K562 (cell line): ENCODE data around the gene DCAF16. TPM values are rescaled to one million over a fixed set of nuclear protein-coding genes. Genes with fewer than 3 reads are reported as not detected.

Experiments
- ARNT ChIP-seq, 2 experiments: fragments of 450-650 bp; IDR thresholded peaks; 2 replicates each; pipeline ENCODE4 v1.6.1; 2016; ENCODE audit warnings: mild to moderate bottlenecking in 1 of 2
- BCLAF1 ChIP-seq, 2 experiments: fragments of 450-650 bp in 1 of 2; IDR thresholded peaks; 2 replicates each; pipeline ENCODE4 v1.6.1; 2011 to 2017; ENCODE audit warnings: low read depth in 2 of 2, antibody characterized with exemption in 1 of 2, borderline replicate concordance in 1 of 2, low read length in 1 of 2, mild to moderate bottlenecking in 1 of 2, mixed read lengths in 1 of 2; ENCODE audit not compliant: control insufficient read depth in 1 of 2
- CGGBP1 ChIP-seq: fragments of 250-450 bp; sonication (Bioruptor Pico); IDR thresholded peaks from 2 replicates; pipeline ENCODE4 v1.9.0; 2021; ENCODE audit warnings: mild to moderate bottlenecking
- GABPB1 ChIP-seq: sonication (generic); formaldehyde crosslinking; IDR thresholded peaks from 2 replicates; pipeline ENCODE4 v1.8.0; 2022; ENCODE audit warnings: mild to moderate bottlenecking, missing genetic modification reagents
- KAT7 ChIP-seq: sonication (generic); formaldehyde crosslinking; IDR thresholded peaks from 2 replicates; pipeline ENCODE4 v1.8.0; 2022; ENCODE audit warnings: missing genetic modification reagents, mild to moderate bottlenecking, borderline replicate concordance
- LCOR ChIP-seq: sonication (generic); formaldehyde crosslinking; IDR thresholded peaks from 2 replicates; pipeline ENCODE4 v1.8.0; 2022; ENCODE audit warnings: mild to moderate bottlenecking, missing genetic modification reagents
- MEF2D ChIP-seq: conservative IDR thresholded peaks from 2 replicates; pipeline ENCODE4 v1.6.1; 2016; ENCODE audit warnings: low read depth, missing genetic modification characterization, missing compliant biosample characterization
- MNT ChIP-seq, 2 experiments: fragments of 450-650 bp; conservative IDR thresholded peaks; 2 replicates each; pipeline ENCODE4 v1.6.1; 2017; ENCODE audit warnings: mild to moderate bottlenecking in 2 of 2, moderate library complexity in 2 of 2
- SMAD2 ChIP-seq: fragments of 150-350 bp; IDR thresholded peaks from 2 replicates; pipeline ENCODE4 v1.6.1; 2014; ENCODE audit warnings: low read depth, mild to moderate bottlenecking, low read length
- ZBTB11 ChIP-seq, 3 experiments: fragments of 200-800 bp in 1 of 3; fragments of 250-450 bp in 1 of 3; fragments of 450-650 bp in 1 of 3; sonication (Bioruptor Pico) in 1 of 3; sonication (Bioruptor generic) in 1 of 3; formaldehyde crosslinking in 1 of 3; IDR thresholded peaks; 2 replicates each; pipeline versions ENCODE4 v1.6.1 to v1.8.0; 2016 to 2022; ENCODE audit warnings: mild to moderate bottlenecking in 2 of 3, missing genetic modification characterization in 2 of 3, missing compliant biosample characterization in 1 of 3, moderate library complexity in 1 of 3
- ZC3H8 ChIP-seq: fragments of 450-650 bp; IDR thresholded peaks from 2 replicates; pipeline ENCODE4 v1.6.1; 2017
- ZNF143 ChIP-seq: sonication (generic); formaldehyde crosslinking; IDR thresholded peaks from 2 replicates; pipeline ENCODE4 v1.9.0; 2022; ENCODE audit warnings: mild to moderate bottlenecking, missing genetic modification reagents
- ZNF212 ChIP-seq: fragments of 450-650 bp; formaldehyde crosslinking; IDR thresholded peaks from 2 replicates; pipeline ENCODE4 v1.4.0; 2020; ENCODE audit warnings: mild to moderate bottlenecking
- ZNF280A ChIP-seq: fragments of 450-650 bp; IDR thresholded peaks from 2 replicates; pipeline ENCODE4 v1.6.1; 2018; ENCODE audit warnings: mild to moderate bottlenecking, low read depth; ENCODE audit not compliant: partially characterized antibody
- ZNF354B ChIP-seq: fragments of 250-450 bp; sonication (Bioruptor Pico); IDR thresholded peaks from 2 replicates; pipeline ENCODE4 v1.4.0; 2020
- ZNF408 ChIP-seq: fragments of 250-450 bp; sonication (Bioruptor Pico); IDR thresholded peaks from 2 replicates; pipeline ENCODE4 v1.4.0; 2020; ENCODE audit warnings: low read depth, mild to moderate bottlenecking, moderate library complexity
- polyA plus RNA-seq, 8 experiments: library from polyadenylated mRNA; depleted of rRNA in 4 of 8; stranded (reverse) in 5 of 8; unstranded in 3 of 8; fragments of >200 nt; fragmentation: Nextera tagmentation in 2 of 8; fragmentation: Illumina TruSeq in 1 of 8; extraction: Ambion mirVana in 2 of 8; extraction: Trizol in 1 of 8; gene quantifications; 2 replicates each; pipeline versions ENCODE4 v1.2.1 to v1.2.3, GENCODE V29; 2011 to 2014; ENCODE audit warnings: inconsistent platforms in 1 of 8, missing spikeins in 1 of 8
- total RNA-seq, 7 experiments: library from RNA; depleted of rRNA in 6 of 7; stranded (reverse); fragments of >200 nt in 6 of 7; fragmentation: Illumina TruSeq in 2 of 7; extraction: Trizol in 2 of 7; gene quantifications; 2 replicates each; pipeline versions ENCODE4 v1.2.1 to v1.2.3, GENCODE V29; 2011 to 2021; ENCODE audit warnings: low replicate concordance in 1 of 7

DCAF16 gene
- total and polyA plus RNA-seq, 9 of the 15 experiments (the other 6 are each of a cell fraction or from before 2014, with no cell fraction given): 20.5 to 82.8 (median 67.8) TPM

- TF ChIP-seq KAT7: peak; percentile 73; the same call in 1 of the 2 replicates
- peak; percentile 16 to 70; a peak in 3 of 4 replicates for TF ChIP-seq MNT (conservative IDR thresholded peaks at IDR 0.05)
- TF ChIP-seq LCOR: peak; percentile 96
- peak; percentile 95 for TF ChIP-seq GABPB1 (CRISPR knock-in tag)
- no peak for TF ChIP-seq ZC3H8
- no peak for TF ChIP-seq MEF2D
- TF ChIP-seq ZBTB11 (CRISPR knock-in tag; IDR thresholded peaks at IDR 0.05): peak in 1 of 3 experiments; percentile 42; a peak in 1 of 6 replicates
- no peak for TF ChIP-seq ARNT (IDR thresholded peaks at IDR 0.05)
- no peak for TF ChIP-seq ZNF212 (CRISPR knock-in tag)
- no peak for TF ChIP-seq ZNF408 (CRISPR knock-in tag)
- TF ChIP-seq SMAD2: no peak
- no peak for TF ChIP-seq BCLAF1 (IDR thresholded peaks at IDR 0.05; ENCODE audit: borderline replicate concordance in 1 of 2, control insufficient read depth in 1 of 2, low read depth in 2 of 2, low read length in 1 of 2)
- TF ChIP-seq CGGBP1 (CRISPR knock-in tag): peak; percentile 14; the same call in 1 of the 2 replicates
- TF ChIP-seq ZNF354B (CRISPR knock-in tag): no peak
- peak; percentile 46; the same call in 1 of the 2 replicates for TF ChIP-seq ZNF143 (CRISPR knock-in tag)
- no peak for TF ChIP-seq ZNF280A
Measured at GRCh38 chr4:17810260-17811077, at the start of gene DCAF16, which contains the start of gene NCAPG (continued).
